PFSK-1 (cell line): ENCODE results near the gene BIRC7.
A peak's percentile ranks its signal among the peaks of the same experiment; 100 is the strongest.

ENCODE experiments used
- POLR2AphosphoS5 ChIP-seq: IDR thresholded peaks from 2 replicates; pipeline ENCODE4 v1.6.1; 2012; ENCODE audit warnings: low read depth, mild to moderate bottlenecking, control low read depth, low read length, moderate library complexity
- SIN3A ChIP-seq: IDR thresholded peaks from 2 replicates; pipeline ENCODE4 v1.6.1; 2012; ENCODE audit warnings: mild to moderate bottlenecking, low read length, moderate library complexity, borderline replicate concordance; ENCODE audit not compliant: insufficient read depth
- TAF1 ChIP-seq: IDR thresholded peaks from 2 replicates; pipeline ENCODE4 v1.6.1; 2012; ENCODE audit warnings: low read length, control low read depth, borderline replicate concordance; ENCODE audit not compliant: insufficient read depth
- TF ChIP-seq, protein P1 (sequence below), 2 experiments: IDR thresholded peaks; 2 replicates each; pipeline versions ENCODE4 v1.6.1 to v1.8.0; 2011 to 2012; ENCODE audit warnings: low read depth in 2 of 2, low read length in 2 of 2, control low read depth in 1 of 2, inconsistent platforms in 1 of 2, mild to moderate bottlenecking in 1 of 2, moderate library complexity in 1 of 2; ENCODE audit not compliant: insufficient read depth in 1 of 2

DNA sequence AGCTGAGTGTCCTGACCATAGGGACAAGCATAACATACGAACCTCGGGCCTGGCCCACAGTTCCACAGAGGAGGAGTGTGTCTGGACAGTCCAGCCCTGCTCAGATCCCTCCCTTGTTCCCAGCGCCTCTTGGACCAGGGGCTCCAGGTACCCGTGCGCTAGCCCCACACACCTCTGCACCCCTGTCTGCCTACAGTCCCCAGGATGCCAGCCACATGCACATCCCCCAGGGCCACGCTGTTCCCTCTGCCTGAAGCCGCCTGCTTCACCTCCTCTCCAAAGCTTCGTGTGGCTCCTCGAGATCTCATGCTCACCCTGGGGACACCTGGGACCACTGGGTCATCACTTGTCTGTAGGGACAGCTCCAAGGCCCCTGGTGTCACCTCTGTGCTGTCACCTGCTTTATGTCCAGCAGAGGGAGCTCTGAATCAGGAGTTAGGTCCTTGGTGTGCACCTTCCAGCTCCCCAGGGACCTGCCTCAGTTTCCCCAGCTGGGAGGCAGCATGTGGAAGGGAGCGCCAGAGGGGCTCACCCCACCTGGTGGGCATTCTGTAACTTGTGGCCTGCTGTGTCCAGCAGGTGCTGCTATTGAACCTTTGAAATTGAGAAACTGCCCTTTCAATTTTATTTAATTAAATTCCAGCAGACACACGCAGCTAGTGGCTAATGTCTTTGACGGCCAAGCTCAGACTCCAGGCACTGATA, 12.4 kb upstream of the BIRC7 start:
- TF ChIP-seq POLR2AphosphoS5, result no peak
- TF ChIP-seq, protein P1, sequence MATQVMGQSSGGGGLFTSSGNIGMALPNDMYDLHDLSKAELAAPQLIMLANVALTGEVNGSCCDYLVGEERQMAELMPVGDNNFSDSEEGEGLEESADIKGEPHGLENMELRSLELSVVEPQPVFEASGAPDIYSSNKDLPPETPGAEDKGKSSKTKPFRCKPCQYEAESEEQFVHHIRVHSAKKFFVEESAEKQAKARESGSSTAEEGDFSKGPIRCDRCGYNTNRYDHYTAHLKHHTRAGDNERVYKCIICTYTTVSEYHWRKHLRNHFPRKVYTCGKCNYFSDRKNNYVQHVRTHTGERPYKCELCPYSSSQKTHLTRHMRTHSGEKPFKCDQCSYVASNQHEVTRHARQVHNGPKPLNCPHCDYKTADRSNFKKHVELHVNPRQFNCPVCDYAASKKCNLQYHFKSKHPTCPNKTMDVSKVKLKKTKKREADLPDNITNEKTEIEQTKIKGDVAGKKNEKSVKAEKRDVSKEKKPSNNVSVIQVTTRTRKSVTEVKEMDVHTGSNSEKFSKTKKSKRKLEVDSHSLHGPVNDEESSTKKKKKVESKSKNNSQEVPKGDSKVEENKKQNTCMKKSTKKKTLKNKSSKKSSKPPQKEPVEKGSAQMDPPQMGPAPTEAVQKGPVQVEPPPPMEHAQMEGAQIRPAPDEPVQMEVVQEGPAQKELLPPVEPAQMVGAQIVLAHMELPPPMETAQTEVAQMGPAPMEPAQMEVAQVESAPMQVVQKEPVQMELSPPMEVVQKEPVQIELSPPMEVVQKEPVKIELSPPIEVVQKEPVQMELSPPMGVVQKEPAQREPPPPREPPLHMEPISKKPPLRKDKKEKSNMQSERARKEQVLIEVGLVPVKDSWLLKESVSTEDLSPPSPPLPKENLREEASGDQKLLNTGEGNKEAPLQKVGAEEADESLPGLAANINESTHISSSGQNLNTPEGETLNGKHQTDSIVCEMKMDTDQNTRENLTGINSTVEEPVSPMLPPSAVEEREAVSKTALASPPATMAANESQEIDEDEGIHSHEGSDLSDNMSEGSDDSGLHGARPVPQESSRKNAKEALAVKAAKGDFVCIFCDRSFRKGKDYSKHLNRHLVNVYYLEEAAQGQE (IDR thresholded peaks at IDR 0.05; ENCODE audit: insufficient read depth in 1 of 2, low read depth in 2 of 2, low read length in 2 of 2), result 0 out of 4 replicates have a peak, but pooled peaks of 1 of the 2 experiments have one; percentile 20
- TF ChIP-seq TAF1, result no peak
- no peak for TF ChIP-seq SIN3A
